Activated CD8-positive, alpha-beta T cell treated with anti-CD3 and anti-CD28 coated beads, Interleukin-2, amount 10 ng/mL, durations not matched to agents 7 days and 5 days (primary cell): ENCODE data around the gene MAPK8. TPM values are rescaled to one million over a fixed set of nuclear protein-coding genes. Genes with fewer than 3 reads are reported as not detected.
A peak's percentile ranks its signal among the peaks of the same experiment; 100 is the strongest.
"Not testable (repeated sequence)": the region's sequence is repeated elsewhere in the genome, so short reads cannot be mapped to it uniquely, and the experiment has no call there.

Experiments used
- ATAC-seq: fragments of 150-1000 bp; cut with Tn5 transposase; one replicate; pipeline ENCODE4 v1.10.0; 2021; ENCODE audit warnings: moderate library complexity
- CTCF ChIA-PET: fragments of 350-600 bp; sonication (Branson Sonifier 250); formaldehyde crosslinking; loops from one replicate; lab custom pipeline; 2021; ENCODE audit warnings: antibody characterized with exemption; lab: Charles Lee
- POLR2A ChIA-PET: fragments of 350-600 bp; sonication (Branson Sonifier 250); formaldehyde crosslinking; loops from one replicate; lab custom pipeline; 2021; ENCODE audit warnings: antibody characterized with exemption; lab: Charles Lee
- DNase-seq: peaks from one replicate; pipeline ENCODE4 v3.0.0-alpha.2; 2020
- H3K27ac Mint-ChIP-seq: one replicate; pipeline ENCODE4 v1.8.0; 2021; ENCODE audit warnings: mild to moderate bottlenecking, mixed read lengths
- H3K27me3 Mint-ChIP-seq: one replicate; pipeline ENCODE4 v1.8.0; 2021; ENCODE audit warnings: low read depth, mixed read lengths
- H3K36me3 Mint-ChIP-seq: one replicate; pipeline ENCODE4 v1.8.0; 2021; ENCODE audit warnings: low read depth, mixed read lengths
- H3K4me1 Mint-ChIP-seq: one replicate; pipeline ENCODE4 v1.8.0; 2021; ENCODE audit warnings: low read depth, mixed read lengths
- H3K4me3 Mint-ChIP-seq: one replicate; pipeline ENCODE4 v1.8.0; 2021; ENCODE audit warnings: mild to moderate bottlenecking, mixed read lengths
- H3K9me3 Mint-ChIP-seq: one replicate; pipeline ENCODE4 v1.8.0; 2022; ENCODE audit warnings: mixed read lengths; ENCODE audit not compliant: insufficient read depth
- total RNA-seq, 2 experiments: library from RNA; stranded (reverse); gene quantifications; one replicate each; pipeline ENCODE4 v1.2.3, GENCODE V29; 2021

MAPK8 gene
- 10 to 100 TPM; 29.4 to 30.7 TPM for total RNA-seq

DNA sequence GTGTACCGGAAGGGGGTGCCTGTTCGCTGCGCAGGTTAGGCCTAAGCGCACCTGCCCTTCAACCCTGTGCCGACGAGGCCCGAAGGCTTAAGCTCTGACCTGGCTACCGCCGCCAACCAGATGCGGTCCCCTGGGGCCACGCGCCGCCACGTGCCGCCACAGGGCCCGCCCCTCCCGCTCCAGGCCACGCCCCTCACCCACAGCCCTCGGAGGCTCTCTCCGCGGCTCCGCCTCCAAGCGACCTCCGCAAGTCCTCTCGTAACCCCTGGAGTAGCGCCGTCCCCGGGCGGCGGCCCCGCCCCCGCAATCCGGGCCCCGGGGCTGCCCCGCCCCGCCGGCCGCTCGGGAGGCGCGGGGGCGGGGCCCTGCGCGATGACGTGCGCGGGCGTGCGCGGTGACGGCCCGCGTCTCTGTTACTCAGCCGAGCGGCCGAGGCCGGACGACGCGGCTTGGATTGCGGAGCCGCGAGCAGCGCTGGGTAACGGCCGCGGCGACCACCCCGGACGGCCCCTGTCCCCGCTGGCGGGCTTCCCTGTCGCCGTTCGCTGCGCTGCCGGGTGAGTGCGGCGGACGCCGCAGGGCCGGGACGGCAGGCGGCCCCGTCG lies at the start of gene MAPK8:
MAPK8 (plus strand) TSS at position 413 of the 605 bp plus-strand sequence. CDS start 94,984 bp downstream, outside the sequence.
- Mint-ChIP-seq H3K27ac (peak within 1 kb of the TSS; percentile 75), H3K36me3 (no peaks in the 10 kb centered on the region), H3K27me3 (no peaks in the 10 kb centered on the region), H3K9me3 (no peaks in the 10 kb centered on the region), H3K4me3 (peak within 1 kb of the TSS; percentile 79), H3K4me1 (peaks cover 26% of the 10 kb centered on the region)
- CTCF ChIA-PET = interaction anchor here (1.0 kb wide), 1 partner anchor 18 kb away, joined by 3 read pairs; no protein-coding TSS in a partner anchor
- POLR2A ChIA-PET = no interaction called here
- peak; percentile 91 for DNase-seq
- peak; percentile 90 for ATAC-seq

DNA sequence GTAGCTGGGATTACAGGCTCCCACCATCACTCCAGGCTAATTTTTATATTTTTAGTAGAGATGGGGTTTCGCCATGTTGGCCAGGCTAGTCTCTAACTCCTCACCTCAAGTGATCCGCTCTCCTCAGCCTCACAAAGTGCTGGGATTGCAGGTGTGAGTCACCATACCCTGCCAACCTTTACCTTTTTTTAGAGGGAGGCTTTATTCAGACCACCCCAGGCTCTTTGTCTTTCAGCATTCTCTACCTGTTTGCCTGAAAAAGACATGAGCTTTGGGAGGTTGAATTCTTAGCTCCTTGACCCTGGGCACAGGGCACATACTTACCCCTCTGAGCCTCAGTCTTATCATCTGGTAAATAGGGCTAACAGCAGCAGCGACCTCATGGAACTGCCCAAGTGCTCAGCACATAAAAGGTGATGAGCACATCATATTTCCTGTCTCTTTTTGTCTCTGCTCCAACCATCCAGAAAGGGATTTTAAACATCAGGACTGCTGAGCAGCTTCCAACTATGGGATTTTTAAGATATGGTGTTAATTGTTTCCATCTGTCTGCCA lies 49.0 kb upstream of the MAPK8 start:
- ChIA-PET CTCF (no interaction called here), POLR2A (no interaction called here)
- peak; percentile 2 for DNase-seq
- ATAC-seq = no peak
- no peak overlapping the region for H3K4me3 Mint-ChIP-seq
- peaks cover 26% of the 10 kb centered on the region for H3K27me3 Mint-ChIP-seq
- H3K27ac Mint-ChIP-seq = no peak overlapping the region
- no peaks in the 10 kb centered on the region for H3K9me3 Mint-ChIP-seq
- H3K36me3 Mint-ChIP-seq = no peaks in the 10 kb centered on the region
- no peaks in the 10 kb centered on the region for H3K4me1 Mint-ChIP-seq

DNA sequence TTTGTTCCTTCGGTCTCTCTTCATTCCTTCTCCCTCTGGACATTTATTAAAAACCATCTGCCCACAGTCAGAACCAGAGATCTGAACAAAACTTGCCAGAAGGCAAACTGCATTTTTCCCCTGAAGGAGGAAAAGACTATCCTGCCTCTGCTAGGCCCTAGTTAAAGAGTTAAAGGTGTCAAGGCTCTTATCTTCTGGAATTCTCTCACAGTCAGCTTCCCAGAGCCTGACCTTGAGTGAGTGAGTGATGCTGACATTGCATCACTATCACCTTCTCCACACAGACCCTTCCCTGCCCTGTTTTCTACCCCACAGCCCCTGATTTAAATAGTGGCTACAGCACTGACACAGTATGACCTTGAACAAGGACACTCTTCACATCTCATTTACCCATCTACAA lies 48.4 kb upstream of the MAPK8 start:
- CTCF ChIA-PET = no interaction called here
- POLR2A ChIA-PET = no interaction called here
- Mint-ChIP-seq H3K27me3 (peaks cover 26% of the 10 kb centered on the region), H3K9me3 (no peaks in the 10 kb centered on the region), H3K4me1 (no peaks in the 10 kb centered on the region), H3K36me3 (no peaks in the 10 kb centered on the region), H3K4me3 (no peak overlapping the region), H3K27ac (no peak overlapping the region)
- ATAC-seq = no peak
- DNase-seq = peak; percentile 2

DNA sequence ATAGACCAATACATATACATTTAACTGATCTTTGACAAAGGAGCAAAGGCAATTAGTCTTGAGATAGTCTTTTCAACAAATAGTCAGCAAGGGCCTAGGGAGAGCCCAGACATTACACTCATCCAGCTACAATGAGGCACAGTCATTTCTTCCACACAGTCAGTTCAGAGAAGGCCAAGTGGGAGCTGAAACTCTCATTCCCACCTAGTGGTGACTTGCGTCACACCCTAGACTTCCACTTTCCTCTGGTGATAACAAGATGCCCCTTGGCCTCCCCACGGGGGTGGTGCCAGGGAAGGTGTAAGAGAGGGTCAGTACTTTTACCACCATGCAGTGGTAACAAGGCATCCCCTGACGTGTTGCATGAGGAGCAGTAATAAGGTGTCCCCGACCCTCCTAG lies 39.9 kb upstream of the MAPK8 start:
- no peak overlapping the region for H3K27ac Mint-ChIP-seq
- H3K4me1 Mint-ChIP-seq = no peaks in the 10 kb centered on the region
- POLR2A ChIA-PET = no interaction called here
- ATAC-seq (no peak), DNase-seq (no peak)
- H3K9me3 Mint-ChIP-seq = no peaks in the 10 kb centered on the region
- H3K4me3 Mint-ChIP-seq = no peak overlapping the region
- CTCF ChIA-PET = no interaction called here
- no peaks in the 10 kb centered on the region for H3K36me3 Mint-ChIP-seq
- peaks cover 13% of the 10 kb centered on the region for H3K27me3 Mint-ChIP-seq

DNA sequence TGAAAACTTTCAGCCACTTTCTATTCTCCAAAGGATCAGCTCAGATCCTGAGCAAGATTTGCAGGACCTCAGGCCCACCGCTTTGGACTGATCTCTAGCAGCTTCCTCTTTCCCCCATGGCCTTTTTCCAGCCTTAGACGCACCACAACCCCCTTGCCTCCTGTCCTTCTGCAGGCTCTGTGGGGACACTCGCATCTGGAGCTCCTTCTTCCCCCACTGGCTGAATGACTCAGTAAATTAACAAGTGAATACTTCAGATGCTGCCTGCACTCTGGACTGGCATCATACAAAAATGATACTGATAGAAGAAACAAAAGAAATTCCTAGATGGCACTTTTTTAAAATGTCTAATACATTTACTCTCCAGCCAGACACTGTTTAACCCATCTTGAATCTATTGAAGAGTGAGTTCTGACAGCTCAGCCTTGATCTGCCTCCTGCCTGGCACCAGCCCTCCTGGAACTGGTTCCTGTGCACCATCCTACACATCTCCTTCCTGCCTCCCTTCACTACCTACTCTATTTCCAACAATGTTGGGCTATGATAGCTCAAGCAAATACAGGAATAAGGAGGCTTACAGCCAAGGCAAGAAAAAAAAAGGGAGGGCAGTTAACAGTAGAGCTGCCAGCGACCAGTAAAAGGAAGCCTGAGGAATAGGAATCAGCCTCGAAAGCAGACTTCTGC lies 35.3 kb upstream of the MAPK8 start:
- Mint-ChIP-seq H3K27me3 (peaks cover 8% of the 10 kb centered on the region), H3K4me1 (no peaks in the 10 kb centered on the region), H3K36me3 (no peaks in the 10 kb centered on the region), H3K9me3 (no peaks in the 10 kb centered on the region), H3K4me3 (no peak overlapping the region), H3K27ac (no peak overlapping the region)
- CTCF ChIA-PET = interaction anchor here (1.1 kb wide), 1 partner anchor 19 kb away, joined by 3 read pairs; no protein-coding TSS in a partner anchor
- POLR2A ChIA-PET = no interaction called here
- ATAC-seq (no peak), DNase-seq (no peak)

DNA sequence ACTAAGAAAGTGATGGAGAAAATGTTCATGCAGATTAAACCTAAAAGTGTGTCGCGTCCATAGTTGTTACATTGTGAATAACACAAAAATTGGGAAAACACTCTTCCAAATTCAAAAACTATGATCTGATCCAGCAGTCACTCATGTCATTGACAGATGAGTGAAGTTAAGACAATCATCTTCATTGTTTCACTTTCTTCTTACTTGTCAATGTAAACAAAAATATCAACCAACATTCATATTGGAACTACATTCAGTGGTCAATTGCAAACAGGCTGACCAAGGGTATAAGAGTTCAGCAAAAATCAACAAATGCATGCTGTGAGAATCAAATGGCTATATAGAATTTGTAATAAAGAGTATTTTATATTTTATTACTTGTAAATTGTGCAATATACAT lies 33.8 kb upstream of the MAPK8 start:
- Mint-ChIP-seq H3K27me3 (peaks cover 3% of the 10 kb centered on the region), H3K27ac (no peak overlapping the region), H3K4me1 (no peaks in the 10 kb centered on the region), H3K36me3 (no peaks in the 10 kb centered on the region), H3K4me3 (no peak overlapping the region), H3K9me3 (no peaks in the 10 kb centered on the region)
- ATAC-seq = no peak
- POLR2A ChIA-PET = no interaction called here
- CTCF ChIA-PET = no interaction called here
- no peak for DNase-seq

DNA sequence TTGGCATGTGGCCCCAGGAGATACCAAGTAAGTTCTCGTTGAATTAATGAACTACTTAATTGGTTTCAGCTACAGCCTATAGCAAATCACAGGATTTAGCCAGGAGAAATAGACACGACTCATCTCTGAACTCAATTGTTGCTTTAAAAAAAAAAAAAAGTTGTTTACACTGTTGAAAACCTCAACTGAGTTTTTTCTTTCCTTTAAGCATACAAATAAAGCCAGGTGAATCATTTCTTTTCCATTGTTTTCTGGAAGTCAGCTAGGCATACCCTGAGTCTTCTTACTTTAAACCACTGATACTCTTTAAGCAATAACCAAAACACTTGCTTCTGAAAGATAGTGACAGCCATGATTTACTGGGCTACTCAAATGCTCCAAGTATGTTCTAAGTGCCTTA lies 32.7 kb upstream of the MAPK8 start:
- no peaks in the 10 kb centered on the region for H3K4me1 Mint-ChIP-seq
- H3K36me3 Mint-ChIP-seq = no peaks in the 10 kb centered on the region
- no peak overlapping the region for H3K27ac Mint-ChIP-seq
- DNase-seq = no peak
- no peaks in the 10 kb centered on the region for H3K9me3 Mint-ChIP-seq
- peaks cover 5% of the 10 kb centered on the region for H3K27me3 Mint-ChIP-seq
- CTCF ChIA-PET = no interaction called here
- POLR2A ChIA-PET = no interaction called here
- H3K4me3 Mint-ChIP-seq = no peak overlapping the region
- no peak for ATAC-seq

DNA sequence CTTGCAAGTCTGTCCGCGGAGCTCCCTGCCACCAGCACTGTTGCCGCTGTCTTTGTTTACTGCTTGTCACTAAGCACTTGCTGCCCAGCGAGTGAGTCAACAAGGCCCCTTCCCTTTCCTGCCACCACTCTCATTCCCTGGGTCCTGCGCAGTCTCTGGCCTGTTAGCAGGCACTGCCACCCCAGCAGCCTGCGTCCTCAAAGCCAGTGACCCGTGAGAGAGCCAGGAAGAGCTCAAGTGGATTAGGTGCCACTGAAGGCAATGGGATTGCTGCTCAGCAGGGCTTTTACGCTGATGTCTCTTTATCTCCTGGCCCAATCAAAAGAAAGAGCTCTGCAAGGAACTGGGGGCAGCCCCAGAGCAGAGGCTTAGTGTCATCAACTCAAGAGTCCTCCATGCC lies 31.8 kb upstream of the MAPK8 start, which contains the start of gene FRMPD2:
FRMPD2 (minus strand) TSS at position 61 of the 400 bp plus-strand sequence. CDS start 129 bp downstream, outside the sequence.
- Mint-ChIP-seq H3K4me3 (no peak within 1 kb of the TSS), H3K9me3 (no peaks in the 10 kb centered on the region), H3K27ac (no peak within 1 kb of the TSS), H3K36me3 (no peaks in the 10 kb centered on the region), H3K4me1 (no peaks in the 10 kb centered on the region), H3K27me3 (peaks cover 5% of the 10 kb centered on the region)
- ATAC-seq = no peak
- DNase-seq = no peak
- ChIA-PET CTCF (no interaction called here), POLR2A (no interaction called here)

DNA sequence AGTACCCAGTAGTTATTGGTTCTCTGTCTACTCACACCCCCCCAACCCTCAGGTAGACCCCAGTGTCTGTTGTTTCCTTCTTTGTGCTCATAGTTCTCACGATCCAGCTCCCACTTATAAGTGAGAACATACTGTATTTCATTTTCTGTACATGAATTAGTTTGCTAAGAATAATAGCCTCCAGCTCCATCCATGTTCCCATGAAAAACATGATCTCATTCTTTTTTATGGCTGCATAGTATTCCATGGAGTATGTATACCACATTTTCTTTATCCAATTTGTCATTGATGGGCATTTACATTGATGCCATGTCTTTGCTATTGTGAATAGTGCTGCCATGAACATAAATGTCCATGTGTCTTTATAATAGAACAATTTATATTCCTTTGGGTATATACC lies 29.4 kb upstream of the MAPK8 start:
- no peaks in the 10 kb centered on the region for H3K36me3 Mint-ChIP-seq
- CTCF ChIA-PET = no interaction called here
- no peak overlapping the region for H3K27ac Mint-ChIP-seq
- DNase-seq (no peak), ATAC-seq (no peak)
- no peak overlapping the region for H3K4me3 Mint-ChIP-seq
- H3K4me1 Mint-ChIP-seq = no peaks in the 10 kb centered on the region
- H3K27me3 Mint-ChIP-seq = peaks cover 2% of the 10 kb centered on the region
- POLR2A ChIA-PET = no interaction called here
- no peaks in the 10 kb centered on the region for H3K9me3 Mint-ChIP-seq

DNA sequence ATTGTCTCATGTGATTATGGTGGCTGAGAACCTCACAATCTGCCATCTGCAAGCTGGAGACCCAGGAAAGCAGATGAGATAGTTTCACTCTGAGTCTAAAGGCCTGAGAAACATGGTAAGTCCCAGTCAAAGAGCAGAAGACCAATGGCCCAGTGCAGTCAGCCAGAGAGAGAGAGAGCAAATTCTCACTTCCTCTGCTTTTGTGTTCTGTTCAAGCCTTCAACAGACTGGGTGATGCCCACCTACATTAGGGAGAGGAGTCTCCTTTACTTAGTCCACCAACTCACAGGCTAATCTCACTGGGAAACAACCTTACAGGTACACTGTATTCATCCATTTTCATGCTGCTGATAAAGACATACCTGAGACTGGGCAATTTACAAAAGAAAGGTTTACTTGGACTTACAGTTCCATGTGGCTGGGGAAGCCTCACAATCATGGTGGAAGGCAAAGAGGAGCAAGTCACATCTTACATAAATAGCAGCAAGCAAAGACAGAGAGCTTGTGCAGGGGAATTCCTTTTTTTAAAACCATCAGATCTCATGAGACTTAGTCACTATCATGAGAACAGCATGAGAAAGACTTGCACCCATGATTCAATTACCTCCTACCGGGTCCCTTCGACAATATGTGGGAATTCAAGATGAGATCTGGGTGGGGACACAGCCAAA lies 27.3 kb upstream of the MAPK8 start:
- H3K36me3 Mint-ChIP-seq = no peaks in the 10 kb centered on the region
- no peak overlapping the region for H3K4me3 Mint-ChIP-seq
- ATAC-seq = no peak
- ChIA-PET CTCF (interaction anchor here (1.4 kb wide), 1 partner anchor 11 kb away, joined by 4 read pairs; no protein-coding TSS in a partner anchor), POLR2A (no interaction called here)
- H3K4me1 Mint-ChIP-seq = no peaks in the 10 kb centered on the region
- H3K9me3 Mint-ChIP-seq = no peaks in the 10 kb centered on the region
- DNase-seq = no peak
- H3K27ac Mint-ChIP-seq = no peak overlapping the region
- peaks cover 2% of the 10 kb centered on the region for H3K27me3 Mint-ChIP-seq

DNA sequence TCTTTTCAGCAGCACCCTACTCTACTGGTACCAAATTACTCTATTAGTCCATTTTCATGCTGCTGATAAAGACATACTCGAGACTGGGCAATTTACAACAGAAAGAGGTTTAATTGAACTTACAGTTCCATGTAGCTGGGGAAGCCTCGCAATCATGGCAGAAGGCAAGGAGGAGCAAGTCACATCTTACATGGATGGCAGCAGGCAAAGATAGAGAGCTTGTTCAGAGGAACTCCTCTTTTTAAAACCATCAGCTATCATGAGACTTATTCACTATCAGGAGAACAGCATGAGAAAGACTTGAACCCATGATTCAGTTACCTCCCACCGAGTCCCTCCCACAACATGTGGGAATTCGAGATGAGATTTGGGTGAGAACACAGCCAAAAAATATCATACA lies 24.8 kb upstream of the MAPK8 start:
- H3K27me3 Mint-ChIP-seq, ATAC-seq, DNase-seq, H3K27ac Mint-ChIP-seq, H3K4me1 Mint-ChIP-seq, H3K4me3 Mint-ChIP-seq, POLR2A ChIA-PET, H3K36me3 Mint-ChIP-seq, CTCF ChIA-PET, H3K9me3 Mint-ChIP-seq: not testable (repeated sequence)

DNA sequence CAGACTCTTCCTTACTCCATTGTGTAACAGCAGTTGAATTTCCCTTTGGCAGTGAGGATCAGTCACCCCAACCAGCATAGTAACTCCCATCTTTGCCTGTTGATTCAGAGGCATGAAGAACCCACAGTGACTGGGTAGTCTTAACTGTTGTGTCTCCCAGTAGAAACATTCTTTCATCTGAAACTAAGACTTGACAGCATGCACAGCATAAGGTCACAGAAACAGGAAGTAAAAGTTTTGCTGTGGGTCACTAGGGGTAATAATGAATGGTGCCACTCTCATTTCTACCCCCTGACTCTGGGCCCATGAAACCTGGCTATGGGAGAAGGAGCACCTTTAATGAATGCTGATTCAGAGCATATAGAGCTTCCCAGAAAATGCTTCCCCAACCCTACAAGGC lies 23.6 kb upstream of the MAPK8 start:
- no peak overlapping the region for H3K27ac Mint-ChIP-seq
- POLR2A ChIA-PET = no interaction called here
- no peaks in the 10 kb centered on the region for H3K9me3 Mint-ChIP-seq
- peaks cover 8% of the 10 kb centered on the region for H3K4me1 Mint-ChIP-seq
- peaks cover 8% of the 10 kb centered on the region for H3K27me3 Mint-ChIP-seq
- H3K36me3 Mint-ChIP-seq = no peaks in the 10 kb centered on the region
- ATAC-seq = no peak
- CTCF ChIA-PET = no interaction called here
- H3K4me3 Mint-ChIP-seq = no peak overlapping the region
- no peak for DNase-seq
